ENCODE results near the gene ZNRD2.

DNA sequence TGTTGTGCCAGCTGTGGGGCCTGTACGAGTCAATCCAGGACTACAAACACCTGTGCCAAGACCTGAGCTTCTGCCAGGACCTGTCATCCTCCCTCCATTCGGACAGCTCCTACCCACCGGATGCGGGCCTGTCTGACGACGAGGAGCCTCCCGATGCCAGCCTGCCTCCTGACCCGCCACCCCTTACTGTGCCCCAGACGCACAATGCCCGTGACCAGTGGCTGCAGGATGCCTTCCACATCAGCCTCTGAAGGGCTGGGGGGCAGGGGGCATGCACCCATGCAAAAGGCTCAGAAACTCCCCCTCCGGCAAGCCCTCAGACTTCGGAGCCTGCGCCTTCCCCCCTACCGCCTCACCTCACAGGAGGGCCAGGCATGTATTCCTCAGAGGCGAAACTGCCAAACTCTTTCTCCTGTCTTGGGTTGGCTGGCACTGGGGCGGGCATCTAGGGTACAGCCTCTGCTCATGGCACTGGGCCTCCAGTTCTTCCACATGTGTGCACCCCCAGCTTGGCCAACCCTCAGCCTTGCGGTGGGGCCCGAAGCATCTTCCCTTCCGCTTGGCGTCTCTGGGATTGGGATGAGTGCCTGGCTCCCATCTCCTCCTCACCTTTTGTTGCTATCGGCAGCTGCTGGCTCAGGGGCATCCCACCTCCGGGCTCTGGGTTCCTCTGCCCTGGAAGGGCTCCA is 3.3 kb downstream of the ZNRD2 start:
- TF ChIP-seq, protein P1, sequence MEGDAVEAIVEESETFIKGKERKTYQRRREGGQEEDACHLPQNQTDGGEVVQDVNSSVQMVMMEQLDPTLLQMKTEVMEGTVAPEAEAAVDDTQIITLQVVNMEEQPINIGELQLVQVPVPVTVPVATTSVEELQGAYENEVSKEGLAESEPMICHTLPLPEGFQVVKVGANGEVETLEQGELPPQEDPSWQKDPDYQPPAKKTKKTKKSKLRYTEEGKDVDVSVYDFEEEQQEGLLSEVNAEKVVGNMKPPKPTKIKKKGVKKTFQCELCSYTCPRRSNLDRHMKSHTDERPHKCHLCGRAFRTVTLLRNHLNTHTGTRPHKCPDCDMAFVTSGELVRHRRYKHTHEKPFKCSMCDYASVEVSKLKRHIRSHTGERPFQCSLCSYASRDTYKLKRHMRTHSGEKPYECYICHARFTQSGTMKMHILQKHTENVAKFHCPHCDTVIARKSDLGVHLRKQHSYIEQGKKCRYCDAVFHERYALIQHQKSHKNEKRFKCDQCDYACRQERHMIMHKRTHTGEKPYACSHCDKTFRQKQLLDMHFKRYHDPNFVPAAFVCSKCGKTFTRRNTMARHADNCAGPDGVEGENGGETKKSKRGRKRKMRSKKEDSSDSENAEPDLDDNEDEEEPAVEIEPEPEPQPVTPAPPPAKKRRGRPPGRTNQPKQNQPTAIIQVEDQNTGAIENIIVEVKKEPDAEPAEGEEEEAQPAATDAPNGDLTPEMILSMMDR (IDR thresholded peaks at IDR 0.05), result no peak
- no peak for TF ChIP-seq POLR2A (IDR thresholded peaks at IDR 0.05)
